Skeletal muscle satellite cell (primary cell): ENCODE data around the gene EXOC4.

Experiments
- H3K27me3 ChIP-seq: 2 replicates; pipeline ENCODE4 v1.7.0; 2013; ENCODE audit warnings: low read length; ENCODE audit not compliant: control insufficient read depth, insufficient read depth
- H3K36me3 ChIP-seq: 2 replicates; pipeline ENCODE4 v1.7.0; 2013; ENCODE audit warnings: mild to moderate bottlenecking, control low read depth, low read length; ENCODE audit not compliant: insufficient read depth
- H3K4me1 ChIP-seq: 2 replicates; pipeline ENCODE4 v1.7.0; 2013; ENCODE audit warnings: low read length; ENCODE audit not compliant: control insufficient read depth, insufficient read depth
- H3K4me2 ChIP-seq: 2 replicates; pipeline ENCODE4 v1.7.0; 2013; ENCODE audit warnings: mild to moderate bottlenecking, low read length
- H3K4me3 ChIP-seq: 2 replicates; pipeline ENCODE4 v1.7.0; 2013; ENCODE audit warnings: low read length
- H3K9ac ChIP-seq: 2 replicates; pipeline ENCODE4 v1.7.0; 2013; ENCODE audit warnings: mild to moderate bottlenecking, low read depth, low read length, moderate library complexity
- H3K9me3 ChIP-seq: replicated peaks from 2 replicates; pipeline ENCODE4 v1.7.0; 2013; ENCODE audit warnings: mild to moderate bottlenecking, control low read depth, low read length

The EXOC4 gene

GRCh38 chr7:133940368-133940767 lies 687.5 kb downstream of the EXOC4 start:
- H3K4me1 ChIP-seq: no peaks in the 10 kb centered on the region
- H3K4me2 ChIP-seq: no peak overlapping the region
- H3K9me3 ChIP-seq: no peaks in the 10 kb centered on the region
- no peaks in the 10 kb centered on the region for H3K36me3 ChIP-seq
- H3K4me3 ChIP-seq: no peak overlapping the region
- H3K9ac ChIP-seq: no peak overlapping the region
- H3K27me3 ChIP-seq: no peaks in the 10 kb centered on the region

GRCh38 chr7:133941496-133941895 lies 688.6 kb downstream of the EXOC4 start:
- H3K9me3 ChIP-seq: no peaks in the 10 kb centered on the region
- H3K27me3 ChIP-seq: no peaks in the 10 kb centered on the region
- no peak overlapping the region for H3K4me3 ChIP-seq
- H3K4me2 ChIP-seq: no peak overlapping the region
- H3K36me3 ChIP-seq: no peaks in the 10 kb centered on the region
- H3K4me1 ChIP-seq: no peaks in the 10 kb centered on the region
- no peak overlapping the region for H3K9ac ChIP-seq

- Histone ChIP-seq H3K27me3 (no peaks in the 10 kb centered on the region), H3K9me3 (no peaks in the 10 kb centered on the region), H3K9ac (no peak overlapping the region), H3K4me1 (no peaks in the 10 kb centered on the region), H3K36me3 (no peaks in the 10 kb centered on the region), H3K4me3 (no peak overlapping the region), H3K4me2 (no peak overlapping the region)
Observed at GRCh38 chr7:133945497-133945896, 692.6 kb downstream of the EXOC4 start.

- H3K36me3 ChIP-seq: no peaks in the 10 kb centered on the region
- no peaks in the 10 kb centered on the region for H3K9me3 ChIP-seq
- no peaks in the 10 kb centered on the region for H3K27me3 ChIP-seq
Observed at GRCh38 chr7:133947458-133948254, 694.8 kb downstream of the EXOC4 start.

GRCh38 chr7:133948588-133948987 lies 695.7 kb downstream of the EXOC4 start:
- Histone ChIP-seq H3K36me3 (no peaks in the 10 kb centered on the region), H3K9ac (no peak overlapping the region), H3K4me3 (no peak overlapping the region)

More at GRCh38 chr7:133947458-133948254, 694.8 kb downstream of the EXOC4 start:
- no peak overlapping the region for H3K4me3 ChIP-seq
- no peak overlapping the region for H3K9ac ChIP-seq
- H3K4me1 ChIP-seq: no peaks in the 10 kb centered on the region
- no peak overlapping the region for H3K4me2 ChIP-seq

GRCh38 chr7:133950855-133951254 lies 698.0 kb downstream of the EXOC4 start:
- no peaks in the 10 kb centered on the region for H3K27me3 ChIP-seq
- no peak overlapping the region for H3K4me3 ChIP-seq
- H3K36me3 ChIP-seq: no peaks in the 10 kb centered on the region
- H3K9me3 ChIP-seq: no peaks in the 10 kb centered on the region
- no peak overlapping the region for H3K9ac ChIP-seq
- no peaks in the 10 kb centered on the region for H3K4me1 ChIP-seq
- H3K4me2 ChIP-seq: no peak overlapping the region

More at GRCh38 chr7:133948588-133948987, 695.7 kb downstream of the EXOC4 start:
- no peak overlapping the region for H3K4me2 ChIP-seq
- no peaks in the 10 kb centered on the region for H3K27me3 ChIP-seq
- H3K9me3 ChIP-seq: no peaks in the 10 kb centered on the region
- no peaks in the 10 kb centered on the region for H3K4me1 ChIP-seq

- Histone ChIP-seq H3K27me3 (no peaks in the 10 kb centered on the region), H3K4me1 (no peaks in the 10 kb centered on the region), H3K4me3 (no peak overlapping the region), H3K9ac (no peak overlapping the region), H3K9me3 (no peaks in the 10 kb centered on the region), H3K4me2 (no peak overlapping the region), H3K36me3 (no peaks in the 10 kb centered on the region)
Observed at GRCh38 chr7:133955208-133955607, 702.3 kb downstream of the EXOC4 start.

- Histone ChIP-seq H3K4me2 (no peak overlapping the region), H3K36me3 (no peaks in the 10 kb centered on the region), H3K4me1 (no peaks in the 10 kb centered on the region), H3K9me3 (no peaks in the 10 kb centered on the region), H3K4me3 (no peak overlapping the region), H3K27me3 (no peaks in the 10 kb centered on the region), H3K9ac (no peak overlapping the region)
Observed at GRCh38 chr7:133957845-133958244, 705.0 kb downstream of the EXOC4 start.

GRCh38 chr7:133958822-133959221 lies 705.9 kb downstream of the EXOC4 start:
- Histone ChIP-seq H3K4me2 (no peak overlapping the region), H3K9ac (no peak overlapping the region), H3K4me1 (no peaks in the 10 kb centered on the region), H3K9me3 (no peaks in the 10 kb centered on the region), H3K4me3 (no peak overlapping the region), H3K36me3 (no peaks in the 10 kb centered on the region), H3K27me3 (no peaks in the 10 kb centered on the region)

GRCh38 chr7:133959505-133959904 lies 706.6 kb downstream of the EXOC4 start:
- Histone ChIP-seq H3K9ac (no peak overlapping the region), H3K4me1 (no peaks in the 10 kb centered on the region), H3K4me2 (no peak overlapping the region), H3K9me3 (no peaks in the 10 kb centered on the region), H3K4me3 (no peak overlapping the region), H3K27me3 (no peaks in the 10 kb centered on the region), H3K36me3 (no peaks in the 10 kb centered on the region)

GRCh38 chr7:133961724-133962123 lies 708.8 kb downstream of the EXOC4 start:
- no peak overlapping the region for H3K4me3 ChIP-seq

GRCh38 chr7:133962646-133963045 lies 709.8 kb downstream of the EXOC4 start:
- H3K4me3 ChIP-seq: no peak overlapping the region
- H3K36me3 ChIP-seq: no peaks in the 10 kb centered on the region
- no peak overlapping the region for H3K9ac ChIP-seq
- no peaks in the 10 kb centered on the region for H3K27me3 ChIP-seq
- no peaks in the 10 kb centered on the region for H3K9me3 ChIP-seq
- no peak overlapping the region for H3K4me2 ChIP-seq
- H3K4me1 ChIP-seq: no peaks in the 10 kb centered on the region

More at GRCh38 chr7:133961724-133962123, 708.8 kb downstream of the EXOC4 start:
- Histone ChIP-seq H3K27me3 (no peaks in the 10 kb centered on the region), H3K4me2 (no peak overlapping the region), H3K9ac (no peak overlapping the region), H3K36me3 (no peaks in the 10 kb centered on the region), H3K4me1 (no peaks in the 10 kb centered on the region), H3K9me3 (no peaks in the 10 kb centered on the region)
